Ishikawa (cell line): ENCODE measurements around the gene RBM20.

Experiments
- CEBPB ChIP-seq: IDR thresholded peaks from 2 replicates; pipeline ENCODE4 v1.6.1; 2012
- CREB1 ChIP-seq: IDR thresholded peaks from 2 replicates; pipeline ENCODE4 v1.6.1; 2012; ENCODE audit warnings: low read depth
- EGR1 ChIP-seq: IDR thresholded peaks from 2 replicates; pipeline ENCODE4 v1.6.1; 2012
- EP300 ChIP-seq: IDR thresholded peaks from 2 replicates; pipeline ENCODE4 v1.6.1; 2012; ENCODE audit warnings: borderline replicate concordance
- FOXM1 ChIP-seq: IDR thresholded peaks from 2 replicates; pipeline ENCODE4 v1.6.1; 2012; ENCODE audit warnings: low read depth, borderline replicate concordance
- MAX ChIP-seq: IDR thresholded peaks from 2 replicates; pipeline ENCODE4 v1.6.1; 2012
- NFIC ChIP-seq: IDR thresholded peaks from 2 replicates; pipeline ENCODE4 v1.6.1; 2012
- RAD21 ChIP-seq: IDR thresholded peaks from 2 replicates; pipeline ENCODE4 v1.6.1; 2012; ENCODE audit warnings: low read depth
- REST ChIP-seq: IDR thresholded peaks from 2 replicates; pipeline ENCODE4 v1.6.1; 2012; ENCODE audit warnings: low read depth, mild to moderate bottlenecking
- TAF1 ChIP-seq: IDR thresholded peaks from 2 replicates; pipeline ENCODE4 v1.6.1; 2012; ENCODE audit warnings: low read depth, mild to moderate bottlenecking
- TCF12 ChIP-seq: IDR thresholded peaks from 2 replicates; pipeline ENCODE4 v1.6.1; 2012; ENCODE audit warnings: low read depth
- TEAD4 ChIP-seq: IDR thresholded peaks from 2 replicates; pipeline ENCODE4 v1.6.1; 2012
- USF1 ChIP-seq: IDR thresholded peaks from 2 replicates; pipeline ENCODE4 v1.6.1; 2012
- YY1 ChIP-seq: IDR thresholded peaks from 2 replicates; pipeline ENCODE4 v1.6.1; 2012; ENCODE audit warnings: low read depth
- ZBTB7A ChIP-seq: IDR thresholded peaks from 2 replicates; pipeline ENCODE4 v1.6.1; 2012; ENCODE audit warnings: low read depth

RBM20 gene

GRCh38 chr10:110700947-110701616 is 56.9 kb downstream of the RBM20 start:
- TF ChIP-seq EGR1 (no peak), FOXM1 (no peak), EP300 (no peak), TAF1 (no peak), NFIC (no peak), YY1 (no peak), ZBTB7A (no peak)

GRCh38 chr10:110701617-110701971 is 57.5 kb downstream of the RBM20 start:
- TF ChIP-seq EP300 (no peak), CEBPB (no peak), RAD21 (no peak), TEAD4 (no peak), TCF12 (no peak), NFIC (no peak), USF1 (no peak), CREB1 (no peak), TAF1 (no peak), ZBTB7A (no peak), REST (no peak), YY1 (no peak), EGR1 (no peak), FOXM1 (no peak), MAX (no peak)

GRCh38 chr10:110704070-110704469 is 59.9 kb downstream of the RBM20 start:
- TF ChIP-seq USF1: no peak
- TF ChIP-seq TEAD4: no peak
- no peak for TF ChIP-seq CREB1
- no peak for TF ChIP-seq ZBTB7A

- TF ChIP-seq YY1 (no peak), TAF1 (no peak), MAX (no peak), TEAD4 (no peak), USF1 (no peak), TCF12 (no peak)
Measured at GRCh38 chr10:110704906-110705476, 60.9 kb downstream of the RBM20 start.

GRCh38 chr10:110706690-110707098 is 62.6 kb downstream of the RBM20 start:
- no peak for TF ChIP-seq CREB1
- peak; percentile 51 for TF ChIP-seq TEAD4

- TF ChIP-seq FOXM1: no peak
- TF ChIP-seq CEBPB: no peak
- no peak for TF ChIP-seq TEAD4
- TF ChIP-seq MAX: no peak
- no peak for TF ChIP-seq TCF12
- TF ChIP-seq YY1: no peak
- no peak for TF ChIP-seq REST
- no peak for TF ChIP-seq CREB1
- no peak for TF ChIP-seq EGR1
- TF ChIP-seq RAD21: no peak
- no peak for TF ChIP-seq TAF1
Measured at GRCh38 chr10:110708776-110709443, 64.8 kb downstream of the RBM20 start.
